Prostate gland (tissue), 1 donor: ENCODE results near the gene PRDM7.

ENCODE experiments used
- POLR2A ChIP-seq: fragments of 450-650 bp; IDR thresholded peaks from one replicate; pipeline ENCODE4 v1.6.1; 2016; ENCODE audit warnings: antibody characterized with exemption, mild to moderate bottlenecking
- POLR2AphosphoS5 ChIP-seq: sonication (generic); formaldehyde crosslinking; IDR thresholded peaks from one replicate; pipeline ENCODE4 v1.6.1; 2017; ENCODE audit warnings: antibody characterized with exemption

DNA sequence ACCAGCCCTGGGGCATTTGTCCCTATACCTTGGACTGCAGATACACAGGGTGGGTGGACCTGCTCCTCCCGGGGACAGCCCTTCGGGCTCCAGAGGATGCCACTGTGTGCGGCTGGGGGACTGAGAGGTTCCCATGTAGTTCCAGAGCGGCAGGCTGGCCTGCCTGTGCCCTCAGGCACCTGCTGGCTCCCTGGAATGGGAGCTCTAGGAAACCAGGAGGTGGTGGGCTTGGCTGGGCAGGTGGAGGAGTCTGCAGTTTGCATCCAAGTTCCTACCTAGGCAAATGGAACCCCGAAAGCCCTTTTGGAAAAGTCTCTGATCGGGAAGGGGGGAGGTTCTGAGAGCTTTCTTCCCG lies 58.9 kb downstream of the PRDM7 start:
- TF ChIP-seq POLR2A = no peak
- TF ChIP-seq POLR2AphosphoS5 = no peak
